Epithelial cell of proximal tubule (primary cell): ENCODE results near the gene AP5Z1. TPM values are rescaled to one million over a fixed set of nuclear protein-coding genes. Genes with fewer than 3 reads are reported as not detected.

Source experiments
- DNase-seq: peaks from one replicate; pipeline ENCODE4 v3.0.0-alpha.2; 2011; ENCODE audit warnings: low read depth
- H3K4me3 ChIP-seq: 2 replicates; pipeline ENCODE4 v1.5.1; 2011; ENCODE audit warnings: low read depth, mild to moderate bottlenecking, low read length
- total RNA-seq: library from RNA; depleted of rRNA; stranded (reverse); fragments of >200 nt; gene quantifications from 2 replicates; pipeline ENCODE4 v1.2.3, GENCODE V29; 2015
- TF ChIP-seq, protein P1 (sequence below): conservative IDR thresholded peaks from 2 replicates; pipeline ENCODE4 v1.5.1; 2012; ENCODE audit warnings: low read depth, mild to moderate bottlenecking, low read length

AP5Z1 gene
- total RNA-seq, 1 donor from 2014 or later, result 21.4 TPM

DNA sequence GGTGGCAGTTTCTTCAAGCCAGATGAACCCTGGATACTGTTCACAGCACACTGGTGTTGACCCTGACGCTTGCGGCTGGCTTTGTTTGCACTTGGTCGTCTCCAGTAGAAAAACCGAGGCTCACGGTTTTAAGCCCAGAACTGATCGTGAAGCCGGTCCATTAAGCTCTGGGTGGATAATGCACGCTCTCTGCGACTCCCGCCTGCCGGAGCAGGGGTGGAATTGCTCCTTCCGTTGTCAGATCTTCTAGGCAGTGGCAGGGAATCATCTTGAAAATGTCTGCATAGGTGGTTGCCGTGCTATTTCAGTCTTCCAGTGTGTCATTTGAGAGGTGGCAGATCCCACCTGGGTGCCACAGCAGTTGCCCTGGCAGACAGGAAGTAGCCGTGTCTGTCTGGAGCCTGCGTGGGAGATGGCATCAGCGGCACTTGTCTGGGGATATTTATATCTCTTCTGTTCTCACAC is 35.9 kb upstream of the AP5Z1 start:
- TF ChIP-seq, protein P1, sequence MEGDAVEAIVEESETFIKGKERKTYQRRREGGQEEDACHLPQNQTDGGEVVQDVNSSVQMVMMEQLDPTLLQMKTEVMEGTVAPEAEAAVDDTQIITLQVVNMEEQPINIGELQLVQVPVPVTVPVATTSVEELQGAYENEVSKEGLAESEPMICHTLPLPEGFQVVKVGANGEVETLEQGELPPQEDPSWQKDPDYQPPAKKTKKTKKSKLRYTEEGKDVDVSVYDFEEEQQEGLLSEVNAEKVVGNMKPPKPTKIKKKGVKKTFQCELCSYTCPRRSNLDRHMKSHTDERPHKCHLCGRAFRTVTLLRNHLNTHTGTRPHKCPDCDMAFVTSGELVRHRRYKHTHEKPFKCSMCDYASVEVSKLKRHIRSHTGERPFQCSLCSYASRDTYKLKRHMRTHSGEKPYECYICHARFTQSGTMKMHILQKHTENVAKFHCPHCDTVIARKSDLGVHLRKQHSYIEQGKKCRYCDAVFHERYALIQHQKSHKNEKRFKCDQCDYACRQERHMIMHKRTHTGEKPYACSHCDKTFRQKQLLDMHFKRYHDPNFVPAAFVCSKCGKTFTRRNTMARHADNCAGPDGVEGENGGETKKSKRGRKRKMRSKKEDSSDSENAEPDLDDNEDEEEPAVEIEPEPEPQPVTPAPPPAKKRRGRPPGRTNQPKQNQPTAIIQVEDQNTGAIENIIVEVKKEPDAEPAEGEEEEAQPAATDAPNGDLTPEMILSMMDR, result peak; percentile 44
- H3K4me3 ChIP-seq, result peak overlapping the region; percentile 31
- no peak for DNase-seq

GRCh38 chr7:4740796-4741195 is 34.6 kb upstream of the AP5Z1 start:
- H3K4me3 ChIP-seq, result no peak overlapping the region
- TF ChIP-seq, protein P1, result no peak
- no peak for DNase-seq

DNA sequence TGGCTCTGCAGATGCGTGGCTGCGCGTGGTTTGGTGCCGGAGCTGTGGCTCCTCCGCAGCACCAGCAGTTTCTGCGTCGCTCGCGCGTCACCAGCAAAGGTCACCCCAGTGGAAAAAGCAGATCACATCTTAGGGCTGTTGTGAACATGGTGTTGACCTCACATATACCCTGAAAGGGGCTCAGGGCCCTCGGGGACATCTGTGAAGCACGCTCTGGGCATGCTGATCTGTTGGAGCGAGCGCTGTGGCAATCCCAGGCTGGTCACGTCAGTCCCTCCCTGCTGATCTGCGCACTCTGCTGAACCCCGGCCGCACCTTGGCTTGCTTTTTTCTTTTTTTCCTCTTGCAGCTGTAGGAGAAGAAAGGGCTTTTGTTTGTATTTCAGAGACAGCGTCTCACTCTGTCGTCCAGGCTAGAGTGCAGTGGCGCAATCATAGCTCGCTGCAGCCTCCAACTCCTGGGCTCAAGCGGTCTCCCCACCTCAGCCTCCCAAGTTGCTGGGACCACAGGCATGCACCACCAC is 33.3 kb upstream of the AP5Z1 start:
- TF ChIP-seq, protein P1, result no peak
- H3K4me3 ChIP-seq, result no peak overlapping the region
- no peak for DNase-seq

- no peak for DNase-seq
- TF ChIP-seq, protein P1, result no peak
- no peak overlapping the region for H3K4me3 ChIP-seq
Observed at GRCh38 chr7:4742852-4743251, 32.6 kb upstream of the AP5Z1 start.

DNA sequence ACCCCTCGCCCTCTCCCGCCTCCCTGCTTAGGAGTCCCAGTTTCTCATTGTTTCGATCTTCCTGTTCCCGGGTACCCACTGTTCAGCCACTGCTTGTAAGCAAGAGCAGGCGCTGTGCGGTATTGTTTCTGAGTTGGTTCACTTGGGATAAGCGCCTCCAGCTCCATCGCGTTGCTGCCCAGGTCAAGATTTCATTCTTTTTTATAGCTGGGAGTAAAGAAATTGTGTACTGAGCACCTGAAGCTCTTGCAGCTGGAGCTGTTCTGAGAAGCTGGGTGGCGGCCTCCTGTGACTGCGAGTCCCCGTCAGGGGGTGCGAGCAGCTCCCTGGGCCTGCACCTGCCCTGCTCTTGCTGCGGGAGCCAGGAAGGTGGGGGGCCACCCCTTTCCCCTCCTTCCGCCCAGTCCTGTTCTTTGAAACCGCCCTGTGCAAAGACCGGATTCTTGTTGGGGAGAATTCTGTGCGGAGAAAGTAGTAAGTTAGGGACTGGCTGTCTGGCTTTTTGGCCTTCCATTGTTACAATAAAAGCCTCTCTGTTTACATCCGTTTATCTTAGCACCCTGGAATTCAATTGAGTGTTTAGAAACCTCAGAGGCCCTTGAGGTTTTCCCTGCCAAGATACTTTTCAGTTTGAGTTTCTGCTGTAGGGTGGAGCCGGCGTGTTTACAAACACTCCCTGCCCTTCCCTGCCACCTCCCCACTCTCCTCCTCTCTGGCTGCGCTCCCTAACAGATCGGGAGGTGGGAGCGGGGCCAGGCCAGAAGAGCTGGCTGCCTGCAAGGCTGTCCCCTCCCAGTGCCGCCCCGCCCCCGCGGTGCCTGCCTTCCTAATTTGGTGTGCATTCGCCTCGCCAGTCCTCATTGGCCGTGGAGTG is 30.8 kb upstream of the AP5Z1 start:
- peak overlapping the region; percentile 33 for H3K4me3 ChIP-seq
- peak; percentile 89 for DNase-seq
- TF ChIP-seq, protein P1, result no peak

DNA sequence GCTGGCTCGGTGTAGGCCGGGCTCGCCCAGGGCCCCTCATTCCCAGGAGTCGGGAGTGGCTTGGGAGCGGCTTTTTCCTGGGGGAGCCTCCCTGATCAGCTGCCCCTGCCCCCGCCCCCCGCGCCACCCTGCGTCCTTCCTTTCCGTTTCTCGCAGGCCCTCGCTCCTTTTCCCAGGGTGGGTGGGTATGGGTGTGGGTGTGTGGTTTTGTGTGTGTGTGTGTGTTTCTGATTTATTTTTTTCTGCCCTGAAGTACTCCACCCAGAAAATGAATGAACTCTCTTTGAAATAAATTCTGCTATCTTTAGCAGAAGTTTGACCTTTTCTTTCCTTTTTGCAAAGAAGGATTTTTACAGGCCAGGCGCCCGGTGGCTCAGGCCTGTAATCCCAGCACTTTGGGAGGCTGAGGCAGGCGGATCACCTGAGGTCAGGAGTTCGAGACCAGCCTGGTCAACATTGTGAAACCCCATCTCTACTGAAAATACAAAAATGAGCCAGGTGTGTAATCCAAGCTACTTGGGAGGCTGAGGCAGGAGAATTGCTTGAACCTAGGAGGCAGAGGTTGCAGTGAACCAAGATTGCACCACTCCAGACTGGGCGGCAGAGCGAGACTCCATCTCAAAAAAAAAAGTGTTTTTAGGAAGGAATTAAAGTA is 30.0 kb upstream of the AP5Z1 start:
- TF ChIP-seq, protein P1, result no peak
- peak overlapping the region; percentile 33 for H3K4me3 ChIP-seq
- DNase-seq, result no peak
